Neuronal stem cell (in vitro differentiated cells): ENCODE results near the gene NTSR1.

ENCODE experiments used
- DNase-seq: peaks from one replicate; pipeline ENCODE4 v3.0.0-alpha.2; 2013; ENCODE audit warnings: low spot score
- H2AFZ ChIP-seq: one replicate; pipeline ENCODE4 v1.6.1; 2013; ENCODE audit warnings: mild to moderate bottlenecking, low read length, inconsistent platforms
- H2AK5ac ChIP-seq: 2 replicates; pipeline ENCODE4 v1.6.1; 2013; ENCODE audit warnings: low read depth, mild to moderate bottlenecking, inconsistent platforms, low read length, moderate library complexity, mixed read lengths
- H2BK120ac ChIP-seq: 2 replicates; pipeline ENCODE4 v1.6.1; 2013; ENCODE audit warnings: low read depth, mild to moderate bottlenecking, inconsistent platforms, low read length, moderate library complexity, mixed read lengths
- H2BK12ac ChIP-seq: one replicate; pipeline ENCODE4 v1.6.1; 2013; ENCODE audit warnings: low read length, inconsistent platforms
- H2BK15ac ChIP-seq: 2 replicates; pipeline ENCODE4 v1.6.1; 2013; ENCODE audit warnings: mild to moderate bottlenecking, low read length, inconsistent platforms, mixed read lengths
- H2BK5ac ChIP-seq: one replicate; pipeline ENCODE4 v1.6.1; 2013; ENCODE audit warnings: inconsistent platforms, mild to moderate bottlenecking, low read length, moderate library complexity
- H3K14ac ChIP-seq: one replicate; pipeline ENCODE4 v1.6.1; 2013; ENCODE audit warnings: low read length, inconsistent platforms
- H3K18ac ChIP-seq: 2 replicates; pipeline ENCODE4 v1.6.1; 2013; ENCODE audit warnings: low read length, inconsistent platforms
- H3K23ac ChIP-seq: 2 replicates; pipeline ENCODE4 v1.6.1; 2013; ENCODE audit warnings: low read depth, mild to moderate bottlenecking, mixed read lengths, low read length, inconsistent platforms; ENCODE audit not compliant: poor library complexity
- H3K27ac ChIP-seq: replicated peaks from 3 replicates; pipeline ENCODE4 v1.5.1; 2013; ENCODE audit warnings: low read length, inconsistent platforms
- H3K27me3 ChIP-seq, 3 experiments: 2 replicates each; pipeline ENCODE4 v1.6.1; 2013; ENCODE audit warnings: low read length in 3 of 3, mild to moderate bottlenecking in 2 of 3, inconsistent platforms in 1 of 3, low read depth in 1 of 3, mixed read lengths in 1 of 3, moderate library complexity in 1 of 3; ENCODE audit not compliant: control insufficient read depth in 3 of 3, insufficient read depth in 3 of 3
- H3K36me3 ChIP-seq, 2 donors: replicated peaks in 1 of 2; 2 replicates each; pipeline ENCODE4 v1.6.1; 2013; ENCODE audit warnings: low read length in 2 of 2; ENCODE audit not compliant: control insufficient read depth in 2 of 2, insufficient read depth in 2 of 2
- H3K4ac ChIP-seq: 2 replicates; pipeline ENCODE4 v1.6.1; 2013; ENCODE audit warnings: inconsistent platforms, mild to moderate bottlenecking, low read length, moderate library complexity
- H3K4me1 ChIP-seq, 2 donors: 1 replicate in 1 of 2; 2 replicates in 1 of 2; pipeline ENCODE4 v1.6.1; 2013; ENCODE audit warnings: low read length in 2 of 2, low read depth in 1 of 2; ENCODE audit not compliant: control insufficient read depth in 2 of 2, insufficient read depth in 1 of 2
- H3K4me2 ChIP-seq: one replicate; pipeline ENCODE4 v1.6.1; 2013; ENCODE audit warnings: mild to moderate bottlenecking, low read length, inconsistent platforms; ENCODE audit not compliant: insufficient read depth, poor library complexity, severe bottlenecking
- H3K4me3 ChIP-seq, 2 donors: 2 replicates each; pipeline ENCODE4 v1.5.1; 2013; ENCODE audit warnings: low read length in 2 of 2, mild to moderate bottlenecking in 2 of 2, inconsistent platforms in 1 of 2, moderate library complexity in 1 of 2
- H3K79me1 ChIP-seq: one replicate; pipeline ENCODE4 v1.6.1; 2013; ENCODE audit warnings: low read depth, mild to moderate bottlenecking, inconsistent platforms, low read length, moderate library complexity
- H3K9ac ChIP-seq: one replicate; pipeline ENCODE4 v1.6.1; 2013; ENCODE audit warnings: mild to moderate bottlenecking, low read depth, low read length, inconsistent platforms; ENCODE audit not compliant: poor library complexity
- H3K9me3 ChIP-seq, 2 donors: replicated peaks in 1 of 2; 2 replicates each; pipeline versions ENCODE3 to v1.6.1; 2013; ENCODE audit warnings: low read length in 2 of 2, mild to moderate bottlenecking in 2 of 2, inconsistent platforms in 1 of 2, low read depth in 1 of 2, mixed read lengths in 1 of 2, moderate library complexity in 1 of 2; ENCODE audit not compliant: control insufficient read depth in 2 of 2, insufficient read depth in 1 of 2
- H4K8ac ChIP-seq: one replicate; pipeline ENCODE4 v1.6.1; 2013; ENCODE audit warnings: low read depth, mild to moderate bottlenecking, inconsistent platforms, low read length, moderate library complexity
- H4K91ac ChIP-seq: one replicate; pipeline ENCODE4 v1.6.1; 2013; ENCODE audit warnings: low read length, low read depth, mild to moderate bottlenecking, inconsistent platforms; ENCODE audit not compliant: poor library complexity
- WGBS, 2 donors: extraction: QIAGEN DNeasy Blood & Tissue Kit; methylation state at CpG; one replicate each; pipeline ENCODE4 v1.1.7; 2013; ENCODE audit warnings: missing lambda C conversion rate in 2 of 2, mixed read lengths in 1 of 2; ENCODE audit not compliant: insufficient read length in 2 of 2, insufficient replicate concordance in 1 of 2; ENCODE audit errors: extremely low coverage in 2 of 2; 5-methylcytosine and 5-hydroxymethylcytosine counted together

NTSR1 gene

GRCh38 chr20:62664019-62664971, 44.3 kb upstream of the NTSR1 start:
- no peak overlapping the region for H2BK120ac ChIP-seq
- no peak overlapping the region for H2BK12ac ChIP-seq
- H3K14ac ChIP-seq = no peak overlapping the region
- no CpG with 5 or more reads among the region's 18 CpGs for WGBS, 2 donors
- no peak overlapping the region for H2BK15ac ChIP-seq
- H3K9ac ChIP-seq = no peak overlapping the region
- H3K9me3 ChIP-seq = no peaks in the 10 kb centered on the region
- no peak overlapping the region for H3K4me2 ChIP-seq
- no peak overlapping the region for H4K8ac ChIP-seq
- no peak overlapping the region for H4K91ac ChIP-seq
- H3K18ac ChIP-seq = no peak overlapping the region
- no peak overlapping the region for H3K27ac ChIP-seq
- H3K4me1 ChIP-seq = peaks cover 10 to 12% of the 10 kb centered on the region in 2 donors
- H3K36me3 ChIP-seq = no peaks in the 10 kb centered on the region
- no peaks in the 10 kb centered on the region for H3K79me1 ChIP-seq
- no peak overlapping the region for H2AFZ ChIP-seq
- no peak overlapping the region for H3K4ac ChIP-seq
- peak overlapping the region; percentile 25 for H2AK5ac ChIP-seq
- no peak overlapping the region for H3K4me3 ChIP-seq
- H3K27me3 ChIP-seq = peaks cover 0 to 42% (median 0%) of the 10 kb centered on the region in 3 experiments
- no peak overlapping the region for H2BK5ac ChIP-seq
- no peak overlapping the region for H3K23ac ChIP-seq
- DNase-seq = no peak

- H3K4me1 ChIP-seq = peaks cover 10 to 12% of the 10 kb centered on the region in 2 donors
- no peak overlapping the region for H2BK5ac ChIP-seq
- no peak overlapping the region for H3K18ac ChIP-seq
- no peak overlapping the region for H3K4me2 ChIP-seq
- H2BK15ac ChIP-seq = no peak overlapping the region
- no peak overlapping the region for H4K8ac ChIP-seq
- DNase-seq = no peak
- peak overlapping the region; percentile 73 for H3K9ac ChIP-seq
- no peaks in the 10 kb centered on the region for H3K36me3 ChIP-seq
- H2BK12ac ChIP-seq = no peak overlapping the region
- no peaks in the 10 kb centered on the region for H3K9me3 ChIP-seq
- H2AFZ ChIP-seq = no peak overlapping the region
- no peak overlapping the region for H2AK5ac ChIP-seq
- H3K4me3 ChIP-seq = no peak overlapping the region
- no peak overlapping the region for H2BK120ac ChIP-seq
- peak overlapping the region; percentile 21 for H3K14ac ChIP-seq
- H3K27me3 ChIP-seq = peaks cover 0 to 46% (median 0%) of the 10 kb centered on the region in 3 experiments
- WGBS, 2 donors = no CpG with 5 or more reads among the region's 12 CpGs
- H3K79me1 ChIP-seq = no peaks in the 10 kb centered on the region
- no peak overlapping the region for H3K23ac ChIP-seq
- no peak overlapping the region for H3K27ac ChIP-seq
- no peak overlapping the region for H3K4ac ChIP-seq
- H4K91ac ChIP-seq = no peak overlapping the region
These were observed 43.4 kb upstream of the NTSR1 start for GRCh38 chr20:62665153-62665754.

GRCh38 chr20:62665826-62666735, 42.6 kb upstream of the NTSR1 start:
- Histone ChIP-seq H3K79me1 (no peaks in the 10 kb centered on the region), H2BK5ac (no peak overlapping the region), H3K27ac (no peak overlapping the region), H2AK5ac (no peak overlapping the region), H2AFZ (no peak overlapping the region), H3K27me3 (peaks cover 0 to 53% (median 0%) of the 10 kb centered on the region in 3 experiments), H3K4me2 (no peak overlapping the region), H3K4ac (no peak overlapping the region), H2BK15ac (peak overlapping the region; percentile 6), H2BK12ac (no peak overlapping the region), H3K14ac (peak overlapping the region; percentile 92), H3K4me1 (peaks cover 11 to 12% of the 10 kb centered on the region in 2 donors), H4K91ac (no peak overlapping the region), H3K23ac (peak overlapping the region; percentile 48), H3K18ac (no peak overlapping the region), H2BK120ac (no peak overlapping the region), H4K8ac (peak overlapping the region; percentile 83), H3K4me3 (no peak overlapping the region), H3K9ac (peak overlapping the region; percentile 63), H3K9me3 (peaks cover 0 to 2% of the 10 kb centered on the region in 2 donors), H3K36me3 (no peaks in the 10 kb centered on the region)
- WGBS, 2 donors = no CpG with 5 or more reads among the region's 33 CpGs
- DNase-seq = no peak
